Memory B cell (primary cell): Measurements from ENCODE around the gene POU3F3.

Experiments used
- ATAC-seq: fragments of 150-1000 bp; cut with Tn5 transposase; 2 replicates; pipeline ENCODE4 v1.10.0; 2021; ENCODE audit warnings: low read depth, mild to moderate bottlenecking, moderate library complexity
- DNase-seq, 2 donors: peaks; one replicate each; pipeline ENCODE4 v3.0.0; 2022; ENCODE audit warnings: low spot score in 2 of 2
- H3K27ac Mint-ChIP-seq: one replicate; pipeline ENCODE4 v1.8.0; 2022; ENCODE audit warnings: mild to moderate bottlenecking, moderate library complexity, mixed read lengths
- H3K27me3 Mint-ChIP-seq: one replicate; pipeline ENCODE4 v1.8.0; 2022; ENCODE audit warnings: mixed read lengths
- H3K36me3 Mint-ChIP-seq: one replicate; pipeline ENCODE4 v1.8.0; 2022; ENCODE audit warnings: mild to moderate bottlenecking, mixed read lengths
- H3K4me1 Mint-ChIP-seq: one replicate; pipeline ENCODE4 v1.8.0; 2022; ENCODE audit warnings: mixed read lengths
- H3K4me3 Mint-ChIP-seq: one replicate; pipeline ENCODE4 v1.8.0; 2022; ENCODE audit warnings: mild to moderate bottlenecking, moderate library complexity, mixed read lengths
- H3K9me3 Mint-ChIP-seq: one replicate; pipeline ENCODE4 v1.8.0; 2022; ENCODE audit warnings: mixed read lengths

The POU3F3 gene

GRCh38 chr2:104889291-104889959 is 35.5 kb downstream of the POU3F3 start:
- Mint-ChIP-seq H3K36me3 (peaks cover 2% of the 10 kb centered on the region), H3K9me3 (no peaks in the 10 kb centered on the region), H3K27ac (peak overlapping the region; percentile 60), H3K4me1 (peaks cover 22% of the 10 kb centered on the region), H3K4me3 (peak overlapping the region; percentile 50), H3K27me3 (peaks cover 3% of the 10 kb centered on the region)
- ATAC-seq (peak; percentile 92), DNase-seq (no peak)

GRCh38 chr2:104889960-104890684 is 36.2 kb downstream of the POU3F3 start:
- peak overlapping the region; percentile 52 for H3K4me3 Mint-ChIP-seq
- H3K9me3 Mint-ChIP-seq, result no peaks in the 10 kb centered on the region
- H3K36me3 Mint-ChIP-seq, result peaks cover 2% of the 10 kb centered on the region
- peaks cover 2% of the 10 kb centered on the region for H3K27me3 Mint-ChIP-seq
- peaks cover 22% of the 10 kb centered on the region for H3K4me1 Mint-ChIP-seq
- no peak overlapping the region for H3K27ac Mint-ChIP-seq
- ATAC-seq, result no peak
- DNase-seq, result no peak

GRCh38 chr2:104890685-104891069 is 36.8 kb downstream of the POU3F3 start:
- peaks cover 2% of the 10 kb centered on the region for H3K36me3 Mint-ChIP-seq
- ATAC-seq (no peak), DNase-seq (no peak)
- peaks cover 22% of the 10 kb centered on the region for H3K4me1 Mint-ChIP-seq
- no peaks in the 10 kb centered on the region for H3K9me3 Mint-ChIP-seq
- no peak overlapping the region for H3K27ac Mint-ChIP-seq
- H3K4me3 Mint-ChIP-seq, result no peak overlapping the region
- H3K27me3 Mint-ChIP-seq, result peaks cover 2% of the 10 kb centered on the region

GRCh38 chr2:104891145-104891544 is 37.2 kb downstream of the POU3F3 start:
- Mint-ChIP-seq H3K9me3 (no peaks in the 10 kb centered on the region), H3K36me3 (peaks cover 2% of the 10 kb centered on the region), H3K4me3 (no peak overlapping the region), H3K4me1 (peaks cover 22% of the 10 kb centered on the region), H3K27me3 (no peaks in the 10 kb centered on the region), H3K27ac (no peak overlapping the region)
- ATAC-seq (no peak), DNase-seq (no peak)

GRCh38 chr2:104896446-104896845 is 42.5 kb downstream of the POU3F3 start:
- Mint-ChIP-seq H3K9me3 (no peaks in the 10 kb centered on the region), H3K27ac (no peak overlapping the region), H3K36me3 (no peaks in the 10 kb centered on the region), H3K4me3 (no peak overlapping the region), H3K4me1 (no peaks in the 10 kb centered on the region), H3K27me3 (peaks cover 2% of the 10 kb centered on the region)
- ATAC-seq (no peak), DNase-seq (no peak)

- H3K4me3 Mint-ChIP-seq, result no peak overlapping the region
- no peak for DNase-seq
- no peaks in the 10 kb centered on the region for H3K4me1 Mint-ChIP-seq
- H3K9me3 Mint-ChIP-seq, result no peaks in the 10 kb centered on the region
- ATAC-seq, result no peak
- H3K27me3 Mint-ChIP-seq, result peaks cover 2% of the 10 kb centered on the region
- no peak overlapping the region for H3K27ac Mint-ChIP-seq
- H3K36me3 Mint-ChIP-seq, result no peaks in the 10 kb centered on the region
Measured at GRCh38 chr2:104897515-104898184, 43.7 kb downstream of the POU3F3 start.

- no peak for ATAC-seq
- no peak for DNase-seq
- H3K27ac Mint-ChIP-seq, result no peak overlapping the region
- H3K4me1 Mint-ChIP-seq, result no peaks in the 10 kb centered on the region
- H3K36me3 Mint-ChIP-seq, result no peaks in the 10 kb centered on the region
- H3K9me3 Mint-ChIP-seq, result no peaks in the 10 kb centered on the region
- H3K4me3 Mint-ChIP-seq, result no peak overlapping the region
- peaks cover 2% of the 10 kb centered on the region for H3K27me3 Mint-ChIP-seq
Measured at GRCh38 chr2:104900608-104901007, 46.7 kb downstream of the POU3F3 start.

- no peaks in the 10 kb centered on the region for H3K4me1 Mint-ChIP-seq
- no peak for DNase-seq
- no peaks in the 10 kb centered on the region for H3K36me3 Mint-ChIP-seq
- no peak overlapping the region for H3K4me3 Mint-ChIP-seq
- ATAC-seq, result no peak
- H3K9me3 Mint-ChIP-seq, result no peaks in the 10 kb centered on the region
- peaks cover 2% of the 10 kb centered on the region for H3K27me3 Mint-ChIP-seq
- H3K27ac Mint-ChIP-seq, result no peak overlapping the region
Measured at GRCh38 chr2:104901037-104901881, 47.3 kb downstream of the POU3F3 start.

- DNase-seq (no peak), ATAC-seq (no peak)
- Mint-ChIP-seq H3K4me1 (no peaks in the 10 kb centered on the region), H3K27me3 (peaks cover 7% of the 10 kb centered on the region), H3K27ac (no peak overlapping the region), H3K36me3 (no peaks in the 10 kb centered on the region), H3K9me3 (no peaks in the 10 kb centered on the region), H3K4me3 (no peak overlapping the region)
Measured at GRCh38 chr2:104902317-104902716, 48.4 kb downstream of the POU3F3 start.
